Measurements from ENCODE around the gene MCOLN1.
"Not testable (repeated sequence)": the region's sequence is repeated elsewhere in the genome, so short reads cannot be mapped to it uniquely, and the experiment has no call there.

MCOLN1 gene

GRCh38 chr19:7526059-7526929, 3.9 kb downstream of the MCOLN1 start:
- DNase-seq (ENCODE audit: low spot score) = no peak

- no peak for DNase-seq (ENCODE audit: low spot score)
Observed at GRCh38 chr19:7527516-7528191, 5.2 kb downstream of the MCOLN1 start.

GRCh38 chr19:7528192-7528519, 5.7 kb downstream of the MCOLN1 start:
- no peak for DNase-seq (ENCODE audit: low spot score)

GRCh38 chr19:7528522-7529245, 6.3 kb downstream of the MCOLN1 start:
- DNase-seq (ENCODE audit: low spot score) = no peak

GRCh38 chr19:7529246-7529600, 6.8 kb downstream of the MCOLN1 start:
- no peak for DNase-seq (ENCODE audit: low spot score)

- no peak for DNase-seq (ENCODE audit: low spot score)
Observed at GRCh38 chr19:7529610-7530490, 7.4 kb downstream of the MCOLN1 start.

- no peak for DNase-seq (ENCODE audit: low spot score)
Observed at GRCh38 chr19:7533281-7533885, 11.0 kb downstream of the MCOLN1 start.

- peak; percentile 93 for DNase-seq (ENCODE audit: low spot score)
Observed at GRCh38 chr19:7533925-7534480, 11.6 kb downstream of the MCOLN1 start.

- DNase-seq (ENCODE audit: low spot score) = peak; percentile 85
Observed at GRCh38 chr19:7534531-7535046, 12.2 kb downstream of the MCOLN1 start.

GRCh38 chr19:7535047-7535997, 12.9 kb downstream of the MCOLN1 start, which contains the start of gene PNPLA6:
Gene PNPLA6 (plus strand): TSS chr19:7535717. CDS start chr19:7535789, 72 bp downstream.
- DNase-seq (ENCODE audit: low spot score) = peak; percentile 99

GRCh38 chr19:7535998-7536695, 13.7 kb downstream of the MCOLN1 start:
- no peak for DNase-seq (ENCODE audit: low spot score)

GRCh38 chr19:7538990-7539389, 16.6 kb downstream of the MCOLN1 start:
- not testable (repeated sequence) for DNase-seq (ENCODE audit: low spot score)

GRCh38 chr19:7539827-7540425, 17.5 kb downstream of the MCOLN1 start:
- DNase-seq (ENCODE audit: low spot score) = no peak

- peak; percentile 56 for DNase-seq (ENCODE audit: low spot score)
Observed at GRCh38 chr19:7540761-7541474, 18.5 kb downstream of the MCOLN1 start.

GRCh38 chr19:7541475-7541824, 19.0 kb downstream of the MCOLN1 start:
- no peak for DNase-seq (ENCODE audit: low spot score)

GRCh38 chr19:7541828-7542443, 19.5 kb downstream of the MCOLN1 start:
- DNase-seq (ENCODE audit: low spot score) = no peak

- no peak for DNase-seq (ENCODE audit: low spot score)
Observed at GRCh38 chr19:7542556-7543348, 20.3 kb downstream of the MCOLN1 start.
